Liver (tissue), 9 donors: Measurements from ENCODE around the gene DENND6A. TPM values are rescaled to one million over a fixed set of nuclear protein-coding genes. Genes with fewer than 3 reads are reported as not detected.

ENCODE experiments used
- DNase-seq: peaks from one replicate; pipeline ENCODE4 v3.0.0-alpha.2; 2017; ENCODE audit warnings: low spot score
- H3K27ac ChIP-seq, 2 donors: one replicate each; pipeline ENCODE4 v1.7.0; 2013; ENCODE audit warnings: inconsistent platforms in 2 of 2, low read length in 2 of 2, control low read depth in 1 of 2, low read depth in 1 of 2, mild to moderate bottlenecking in 1 of 2
- H3K27me3 ChIP-seq, 4 donors: one replicate each; pipeline versions ENCODE4 v1.6.1 to v1.7.0; 2013; ENCODE audit warnings: low read length in 3 of 4, inconsistent platforms in 1 of 4, mild to moderate bottlenecking in 1 of 4, moderate library complexity in 1 of 4; ENCODE audit not compliant: control insufficient read depth in 4 of 4, insufficient read depth in 4 of 4
- H3K36me3 ChIP-seq, 4 donors: one replicate each; pipeline versions ENCODE4 v1.6.1 to v1.7.0; 2013; ENCODE audit warnings: low read length in 3 of 4, mild to moderate bottlenecking in 3 of 4, low read depth in 1 of 4, moderate library complexity in 1 of 4; ENCODE audit not compliant: control insufficient read depth in 4 of 4, insufficient read depth in 3 of 4
- H3K4me1 ChIP-seq, 4 donors: one replicate each; pipeline versions ENCODE4 v1.6.1 to v1.7.0; 2013; ENCODE audit warnings: low read length in 3 of 4, mild to moderate bottlenecking in 3 of 4, moderate library complexity in 1 of 4; ENCODE audit not compliant: control insufficient read depth in 4 of 4, insufficient read depth in 4 of 4
- H3K4me3 ChIP-seq, 3 donors: one replicate each; pipeline versions ENCODE4 v1.6.1 to v1.7.0; 2013; ENCODE audit warnings: low read length in 3 of 3, control low read depth in 1 of 3, low read depth in 1 of 3, mild to moderate bottlenecking in 1 of 3
- H3K9ac ChIP-seq, 2 donors: one replicate each; pipeline ENCODE4 v1.7.0; 2013; ENCODE audit warnings: low read length in 2 of 2, mild to moderate bottlenecking in 2 of 2, moderate library complexity in 2 of 2, control low read depth in 1 of 2, low read depth in 1 of 2
- H3K9me3 ChIP-seq, 4 donors: one replicate each; pipeline versions ENCODE4 v1.6.1 to v1.7.0; 2013; ENCODE audit warnings: low read length in 3 of 4; ENCODE audit not compliant: control insufficient read depth in 4 of 4
- EGR1 ChIP-seq, 2 donors: IDR thresholded peaks; 2 replicates each; pipeline ENCODE4 v1.6.1; 2016 to 2018; ENCODE audit warnings: antibody characterized with exemption in 2 of 2, low read depth in 2 of 2
- FOXA1 ChIP-seq: IDR thresholded peaks from 2 replicates; pipeline ENCODE4 v1.6.1; 2016; ENCODE audit warnings: antibody characterized with exemption
- FOXA2 ChIP-seq: IDR thresholded peaks from 2 replicates; pipeline ENCODE4 v1.6.1; 2016; ENCODE audit warnings: antibody characterized with exemption
- GABPA ChIP-seq, 2 donors: IDR thresholded peaks in 1 of 2; conservative IDR thresholded peaks in 1 of 2; 2 replicates each; pipeline ENCODE4 v1.6.1; 2016; ENCODE audit warnings: antibody characterized with exemption in 2 of 2, mild to moderate bottlenecking in 1 of 2, moderate library complexity in 1 of 2
- HNF4G ChIP-seq: IDR thresholded peaks from 2 replicates; pipeline ENCODE4 v1.6.1; 2016; ENCODE audit warnings: antibody characterized with exemption
- JUND ChIP-seq, 2 donors: IDR thresholded peaks; 2 replicates each; pipeline ENCODE4 v1.6.1; 2016; ENCODE audit warnings: antibody characterized with exemption in 2 of 2
- NR2F2 ChIP-seq: IDR thresholded peaks from 2 replicates; pipeline ENCODE4 v1.6.1; 2016; ENCODE audit warnings: antibody characterized with exemption
- RAD21 ChIP-seq, 2 donors: IDR thresholded peaks; 2 replicates each; pipeline ENCODE4 v1.6.1; 2016; ENCODE audit warnings: antibody characterized with exemption in 2 of 2, mild to moderate bottlenecking in 2 of 2
- RXRA ChIP-seq, 2 donors: IDR thresholded peaks; 2 replicates each; pipeline ENCODE4 v1.6.1; 2017 to 2018; ENCODE audit warnings: antibody characterized with exemption in 2 of 2, mild to moderate bottlenecking in 1 of 2
- SP1 ChIP-seq: IDR thresholded peaks from 2 replicates; pipeline ENCODE4 v1.6.1; 2018; ENCODE audit warnings: antibody characterized with exemption, mild to moderate bottlenecking
- YY1 ChIP-seq: IDR thresholded peaks from 2 replicates; pipeline ENCODE4 v1.6.1; 2016; ENCODE audit warnings: antibody characterized with exemption, mild to moderate bottlenecking
- ZBTB33 ChIP-seq: IDR thresholded peaks from 2 replicates; pipeline ENCODE4 v1.6.1; 2016; ENCODE audit warnings: antibody characterized with exemption
- WGBS: extraction: QIAGEN DNeasy Blood & Tissue Kit; methylation state at CpG from one replicate; pipeline ENCODE4 v1.1.7; 2013; 5-methylcytosine and 5-hydroxymethylcytosine counted together
- polyA plus RNA-seq, 2 donors: library from polyadenylated mRNA; stranded (reverse) in 1 of 2; unstranded in 1 of 2; fragments of 200-250 nt in 1 of 2; fragments of >200 nt in 1 of 2; fragmentation: Nextera tagmentation in 1 of 2; extraction: Ambion mirVana in 1 of 2; gene quantifications; one replicate each; pipeline versions ENCODE4 v1.2.1 to v1.2.3, GENCODE V29; 2013 to 2015
- total RNA-seq, 2 donors: library from RNA; depleted of rRNA; stranded (reverse); fragments of >200 nt; gene quantifications; one replicate each; pipeline ENCODE4 v1.2.3, GENCODE V29; 2014
- TF ChIP-seq, protein P1 (sequence below): IDR thresholded peaks from 2 replicates; pipeline ENCODE4 v1.6.1; 2016; ENCODE audit warnings: antibody characterized with exemption, mild to moderate bottlenecking
- TF ChIP-seq, protein P2 (sequence below): fragments of 150-350 bp; IDR thresholded peaks from 2 replicates; pipeline ENCODE4 v1.5.1; 2017; ENCODE audit warnings: improper control_type of control experiment, low read depth, low read length; ENCODE audit not compliant: missing input control
- TF ChIP-seq, protein P3 (sequence below): IDR thresholded peaks from 2 replicates; pipeline ENCODE4 v1.6.1; 2016; ENCODE audit warnings: antibody characterized with exemption
- donor health status: healthy.
- donor health status: healthy.
- donor health status: healthy.
- donor health status: healthy.
- donor health status: healthy.

DENND6A gene
- total and polyA plus RNA-seq, 4 donors: 3.1 to 12.2 (median 8.1) TPM

- TF ChIP-seq GABPA (IDR thresholded peaks at IDR 0.05 in 1 of 2, conservative IDR thresholded peaks at IDR 0.05 in 1 of 2) (no peak), NR2F2 (no peak), FOXA2 (no peak), SP1 (no peak), RXRA (IDR thresholded peaks at IDR 0.05) (no peak)
- TF ChIP-seq, protein P1, sequence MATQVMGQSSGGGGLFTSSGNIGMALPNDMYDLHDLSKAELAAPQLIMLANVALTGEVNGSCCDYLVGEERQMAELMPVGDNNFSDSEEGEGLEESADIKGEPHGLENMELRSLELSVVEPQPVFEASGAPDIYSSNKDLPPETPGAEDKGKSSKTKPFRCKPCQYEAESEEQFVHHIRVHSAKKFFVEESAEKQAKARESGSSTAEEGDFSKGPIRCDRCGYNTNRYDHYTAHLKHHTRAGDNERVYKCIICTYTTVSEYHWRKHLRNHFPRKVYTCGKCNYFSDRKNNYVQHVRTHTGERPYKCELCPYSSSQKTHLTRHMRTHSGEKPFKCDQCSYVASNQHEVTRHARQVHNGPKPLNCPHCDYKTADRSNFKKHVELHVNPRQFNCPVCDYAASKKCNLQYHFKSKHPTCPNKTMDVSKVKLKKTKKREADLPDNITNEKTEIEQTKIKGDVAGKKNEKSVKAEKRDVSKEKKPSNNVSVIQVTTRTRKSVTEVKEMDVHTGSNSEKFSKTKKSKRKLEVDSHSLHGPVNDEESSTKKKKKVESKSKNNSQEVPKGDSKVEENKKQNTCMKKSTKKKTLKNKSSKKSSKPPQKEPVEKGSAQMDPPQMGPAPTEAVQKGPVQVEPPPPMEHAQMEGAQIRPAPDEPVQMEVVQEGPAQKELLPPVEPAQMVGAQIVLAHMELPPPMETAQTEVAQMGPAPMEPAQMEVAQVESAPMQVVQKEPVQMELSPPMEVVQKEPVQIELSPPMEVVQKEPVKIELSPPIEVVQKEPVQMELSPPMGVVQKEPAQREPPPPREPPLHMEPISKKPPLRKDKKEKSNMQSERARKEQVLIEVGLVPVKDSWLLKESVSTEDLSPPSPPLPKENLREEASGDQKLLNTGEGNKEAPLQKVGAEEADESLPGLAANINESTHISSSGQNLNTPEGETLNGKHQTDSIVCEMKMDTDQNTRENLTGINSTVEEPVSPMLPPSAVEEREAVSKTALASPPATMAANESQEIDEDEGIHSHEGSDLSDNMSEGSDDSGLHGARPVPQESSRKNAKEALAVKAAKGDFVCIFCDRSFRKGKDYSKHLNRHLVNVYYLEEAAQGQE: no peak
- TF ChIP-seq, protein P2, sequence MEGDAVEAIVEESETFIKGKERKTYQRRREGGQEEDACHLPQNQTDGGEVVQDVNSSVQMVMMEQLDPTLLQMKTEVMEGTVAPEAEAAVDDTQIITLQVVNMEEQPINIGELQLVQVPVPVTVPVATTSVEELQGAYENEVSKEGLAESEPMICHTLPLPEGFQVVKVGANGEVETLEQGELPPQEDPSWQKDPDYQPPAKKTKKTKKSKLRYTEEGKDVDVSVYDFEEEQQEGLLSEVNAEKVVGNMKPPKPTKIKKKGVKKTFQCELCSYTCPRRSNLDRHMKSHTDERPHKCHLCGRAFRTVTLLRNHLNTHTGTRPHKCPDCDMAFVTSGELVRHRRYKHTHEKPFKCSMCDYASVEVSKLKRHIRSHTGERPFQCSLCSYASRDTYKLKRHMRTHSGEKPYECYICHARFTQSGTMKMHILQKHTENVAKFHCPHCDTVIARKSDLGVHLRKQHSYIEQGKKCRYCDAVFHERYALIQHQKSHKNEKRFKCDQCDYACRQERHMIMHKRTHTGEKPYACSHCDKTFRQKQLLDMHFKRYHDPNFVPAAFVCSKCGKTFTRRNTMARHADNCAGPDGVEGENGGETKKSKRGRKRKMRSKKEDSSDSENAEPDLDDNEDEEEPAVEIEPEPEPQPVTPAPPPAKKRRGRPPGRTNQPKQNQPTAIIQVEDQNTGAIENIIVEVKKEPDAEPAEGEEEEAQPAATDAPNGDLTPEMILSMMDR: no peak
- Histone ChIP-seq H3K27me3 (no peaks in the 10 kb centered on the region), H3K9ac (no peak overlapping the region), H3K4me3 (no peak overlapping the region), H3K27ac (no peak overlapping the region), H3K4me1 (peaks cover 0 to 2% (median 0%) of the 10 kb centered on the region in 4 donors), H3K9me3 (no peaks in the 10 kb centered on the region), H3K36me3 (peaks cover 2 to 17% (median 11%) of the 10 kb centered on the region in 4 donors)
- WGBS: 94% methylated on average over 2 of the region's 2 CpGs
- DNase-seq: no peak
These were observed 37.1 kb downstream of the DENND6A start for GRCh38 chr3:57655727-57656126.

DNA sequence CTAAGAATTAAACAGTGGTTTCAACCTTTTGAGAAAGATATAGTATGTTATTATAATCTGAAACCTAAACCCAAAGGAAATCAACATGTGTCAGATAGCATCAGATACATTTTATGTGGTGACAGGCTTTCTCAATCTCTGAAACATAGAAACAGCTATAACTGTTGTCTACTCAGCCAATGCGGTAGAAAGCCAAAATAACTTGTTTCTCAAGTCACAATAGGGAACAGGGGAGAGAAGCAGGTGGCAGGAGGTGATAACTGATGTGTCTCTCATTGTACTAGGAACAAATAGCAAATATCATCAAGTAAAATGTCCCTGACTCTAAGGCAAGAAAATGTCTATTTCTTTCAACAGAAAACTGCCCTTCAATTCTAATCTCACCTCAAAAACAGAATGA is 38.6 kb downstream of the DENND6A start:
- Histone ChIP-seq H3K27ac (no peak overlapping the region), H3K9ac (no peak overlapping the region), H3K4me3 (no peak overlapping the region), H3K4me1 (peaks cover 0 to under 1% (median 0%) of the 10 kb centered on the region in 4 donors), H3K9me3 (no peaks in the 10 kb centered on the region), H3K36me3 (peaks cover 2 to 14% (median 8%) of the 10 kb centered on the region in 4 donors), H3K27me3 (no peaks in the 10 kb centered on the region)
- 89% methylated on average over 1 of the region's 1 CpG for WGBS
- TF ChIP-seq RAD21 (IDR thresholded peaks at IDR 0.05) (no peak), FOXA1 (no peak), JUND (IDR thresholded peaks at IDR 0.05) (no peak), YY1 (no peak), EGR1 (IDR thresholded peaks at IDR 0.05; ENCODE audit: low read depth in 2 of 2) (no peak), HNF4G (no peak), ZBTB33 (no peak), NR2F2 (no peak), SP1 (no peak)
- TF ChIP-seq, protein P3, sequence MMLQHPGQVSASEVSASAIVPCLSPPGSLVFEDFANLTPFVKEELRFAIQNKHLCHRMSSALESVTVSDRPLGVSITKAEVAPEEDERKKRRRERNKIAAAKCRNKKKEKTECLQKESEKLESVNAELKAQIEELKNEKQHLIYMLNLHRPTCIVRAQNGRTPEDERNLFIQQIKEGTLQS: no peak
- TF ChIP-seq, protein P1: no peak
- DNase-seq: no peak
